DOHH2 (cell line): ENCODE data around the gene MGAT4B.

Source experiments
- H3F3A ChIP-seq: fragments of 200-600 bp; sonication (generic), shearing (Covaris generic); 2 replicates; pipeline ENCODE4 v1.6.0; 2016; ENCODE audit warnings: antibody characterized with exemption, mild to moderate bottlenecking; ENCODE audit not compliant: control insufficient read depth, insufficient read depth
- H3K27ac ChIP-seq: fragments of 200-600 bp; sonication (generic); 2 replicates; pipeline ENCODE4 v1.5.1; 2014; ENCODE audit warnings: low read depth, mild to moderate bottlenecking, low read length, moderate library complexity
- H3K27me3 ChIP-seq: fragments of 200-600 bp; sonication (generic); 2 replicates; pipeline ENCODE4 v1.6.1; 2014; ENCODE audit warnings: mild to moderate bottlenecking, low read length, mixed read lengths; ENCODE audit not compliant: control insufficient read depth
- H3K36me3 ChIP-seq: fragments of 200-600 bp; sonication (generic); 2 replicates; pipeline ENCODE4 v1.6.1; 2014; ENCODE audit warnings: mild to moderate bottlenecking, low read length, moderate library complexity, mixed read lengths; ENCODE audit not compliant: control insufficient read depth
- H3K4me1 ChIP-seq: fragments of 200-600 bp; sonication (generic); 2 replicates; pipeline ENCODE4 v1.6.1; 2014; ENCODE audit warnings: mild to moderate bottlenecking, low read length, mixed read lengths; ENCODE audit not compliant: control insufficient read depth
- H3K4me2 ChIP-seq: fragments of 200-600 bp; sonication (generic); 2 replicates; pipeline ENCODE4 v1.6.0; 2014; ENCODE audit warnings: mild to moderate bottlenecking, low read length, moderate library complexity
- H3K4me3 ChIP-seq: fragments of 200-600 bp; sonication (generic); 2 replicates; pipeline ENCODE4 v1.5.1; 2014; ENCODE audit warnings: mild to moderate bottlenecking, low read length, mixed read lengths
- H3K79me2 ChIP-seq: fragments of 200-600 bp; sonication (generic); 2 replicates; pipeline ENCODE4 v1.6.1; 2014; ENCODE audit warnings: mild to moderate bottlenecking, low read length, mixed read lengths; ENCODE audit not compliant: control insufficient read depth
- H3K9me2 ChIP-seq: fragments of 200-600 bp; sonication (generic); replicated peaks from 2 replicates; pipeline ENCODE4 v1.6.1; 2014; ENCODE audit warnings: mild to moderate bottlenecking, low read length, mixed read lengths; ENCODE audit not compliant: control insufficient read depth
- H3K9me3 ChIP-seq: fragments of 200-600 bp; sonication (generic); 2 replicates; pipeline ENCODE4 v1.6.1; 2014; ENCODE audit warnings: antibody characterized with exemption, low read length, mixed read lengths; ENCODE audit not compliant: control insufficient read depth, insufficient read depth
- H4K20me1 ChIP-seq: fragments of 200-600 bp; sonication (generic); 2 replicates; pipeline ENCODE4 v1.6.0; 2014; ENCODE audit warnings: low read depth, mild to moderate bottlenecking, antibody characterized with exemption, low read length, moderate library complexity; ENCODE audit not compliant: control insufficient read depth, insufficient read depth
- CTCF ChIP-seq: fragments of 200-600 bp; sonication (generic); IDR thresholded peaks from one replicate; pipeline ENCODE4 v1.5.1; 2014; ENCODE audit warnings: antibody characterized with exemption, mild to moderate bottlenecking, low read depth, low read length; ENCODE audit not compliant: poor library complexity, severe bottlenecking
- EZH2phosphoT487 ChIP-seq: fragments of 200-600 bp; sonication (generic); IDR thresholded peaks from 2 replicates; pipeline ENCODE4 v1.6.1; 2017; ENCODE audit warnings: borderline replicate concordance, mild to moderate bottlenecking, antibody characterized with exemption, low read length, moderate library complexity, mixed read lengths

Gene MGAT4B

GRCh38 chr5:179777456-179777855 is 29.2 kb downstream of the MGAT4B start:
- Histone ChIP-seq H3K4me1 (no peaks in the 10 kb centered on the region), H3K27me3 (no peaks in the 10 kb centered on the region), H3F3A (peaks cover 4% of the 10 kb centered on the region; the same call in 1 of the 2 replicates), H3K9me3 (no peaks in the 10 kb centered on the region), H3K9me2 (no peaks in the 10 kb centered on the region), H3K27ac (no peak overlapping the region), H3K4me2 (no peak overlapping the region), H4K20me1 (no peaks in the 10 kb centered on the region; the same call in 1 of the 2 replicates), H3K4me3 (no peak overlapping the region), H3K79me2 (no peaks in the 10 kb centered on the region), H3K36me3 (peaks cover 49% of the 10 kb centered on the region)
- TF ChIP-seq EZH2phosphoT487 (no peak), CTCF (no peak)

- no peaks in the 10 kb centered on the region for H3K79me2 ChIP-seq
- peaks cover 4% of the 10 kb centered on the region; the same call in 1 of the 2 replicates for H3F3A ChIP-seq
- H3K4me2 ChIP-seq = no peak overlapping the region
- H3K9me3 ChIP-seq = no peaks in the 10 kb centered on the region
- H4K20me1 ChIP-seq = no peaks in the 10 kb centered on the region; the same call in 1 of the 2 replicates
- no peaks in the 10 kb centered on the region for H3K9me2 ChIP-seq
- no peaks in the 10 kb centered on the region for H3K4me1 ChIP-seq
- peaks cover 57% of the 10 kb centered on the region for H3K36me3 ChIP-seq
- no peak for TF ChIP-seq CTCF
- no peak for TF ChIP-seq EZH2phosphoT487
- H3K4me3 ChIP-seq = no peak overlapping the region
- no peak overlapping the region for H3K27ac ChIP-seq
- H3K27me3 ChIP-seq = no peaks in the 10 kb centered on the region
Measured at GRCh38 chr5:179776411-179776938, 30.2 kb downstream of the MGAT4B start.

- Histone ChIP-seq H3K9me3 (no peaks in the 10 kb centered on the region), H3K4me2 (no peak overlapping the region), H3F3A (peaks cover 4% of the 10 kb centered on the region; the same call in 1 of the 2 replicates), H3K79me2 (no peaks in the 10 kb centered on the region), H3K4me1 (no peaks in the 10 kb centered on the region), H4K20me1 (no peaks in the 10 kb centered on the region; the same call in 1 of the 2 replicates), H3K36me3 (peaks cover 76% of the 10 kb centered on the region), H3K27me3 (no peaks in the 10 kb centered on the region), H3K4me3 (no peak overlapping the region), H3K27ac (no peak overlapping the region), H3K9me2 (no peaks in the 10 kb centered on the region)
- no peak for TF ChIP-seq CTCF
- no peak for TF ChIP-seq EZH2phosphoT487
Measured at GRCh38 chr5:179774442-179774841, 32.2 kb downstream of the MGAT4B start.
